Activated naive CD8-positive, alpha-beta T cell treated with anti-CD3 and anti-CD28 coated beads, Interleukin-2, amount 50 U/mL, for 16 hours (primary cell): ENCODE measurements around the gene LINGO1.

Source experiments
- DNase-seq: peaks from one replicate; pipeline ENCODE4 v3.0.0-alpha.2; 2020; ENCODE audit warnings: low read depth, low spot score

Gene LINGO1

DNA sequence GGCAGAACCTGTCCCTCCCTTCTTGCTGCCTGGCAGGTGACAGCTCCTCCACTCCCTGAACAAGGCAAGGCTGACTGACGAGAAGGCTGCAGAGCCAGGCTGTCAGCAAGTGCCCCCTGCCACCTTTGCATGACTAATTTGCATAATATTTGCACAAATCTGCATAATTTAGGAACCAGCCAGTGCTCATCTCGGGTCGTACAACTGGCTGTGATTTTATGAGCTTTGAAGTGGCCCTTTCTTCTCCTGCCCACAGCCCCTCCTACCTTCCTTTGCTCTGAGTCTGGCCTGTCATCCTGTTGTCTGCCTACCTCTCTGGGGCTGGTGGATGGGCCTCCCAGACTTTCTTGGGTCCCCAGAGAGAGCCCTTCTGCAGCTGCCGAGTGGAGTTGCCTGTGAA lies 58.9 kb downstream of the LINGO1 start:
- no peak for DNase-seq

DNA sequence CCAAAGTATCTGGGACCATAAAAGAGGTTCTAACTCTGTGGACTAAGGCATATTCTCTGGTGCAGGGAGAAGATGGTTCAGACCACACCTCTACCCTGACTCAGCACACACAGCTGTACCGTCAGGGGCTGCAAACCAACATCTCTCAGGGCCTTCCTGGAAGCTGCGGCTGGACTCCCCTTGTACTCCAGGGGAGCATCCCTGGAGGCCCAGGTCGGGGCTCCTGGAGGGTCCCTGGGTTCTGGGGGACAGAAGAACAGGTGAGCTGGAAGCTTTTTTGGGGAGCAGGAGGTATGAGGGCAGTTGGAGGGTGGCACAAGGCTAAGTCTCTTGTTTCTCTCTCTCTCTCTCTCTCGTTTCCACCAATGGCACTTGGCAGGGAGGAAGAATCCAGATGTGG lies 60.5 kb downstream of the LINGO1 start:
- no peak for DNase-seq

DNA sequence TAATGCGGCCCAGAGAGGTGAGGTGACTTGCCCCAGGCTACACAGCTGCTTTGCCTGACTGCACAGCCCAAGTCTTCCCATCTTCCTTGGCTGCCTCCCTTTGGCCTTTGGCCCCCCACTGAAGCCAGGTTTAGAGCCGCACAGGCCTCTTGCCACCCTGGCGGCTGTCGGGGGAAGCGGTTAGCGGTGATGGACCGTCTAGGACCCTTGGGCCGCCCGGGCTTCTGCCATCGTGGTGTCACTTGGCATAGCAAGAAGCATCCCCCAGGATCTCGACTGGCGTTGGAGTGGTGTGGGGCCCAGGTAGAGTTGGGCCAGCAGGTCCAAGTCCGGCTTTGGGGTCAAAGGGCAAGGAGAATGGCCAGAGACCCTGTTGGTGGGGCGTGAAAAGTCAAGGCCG lies 61.0 kb downstream of the LINGO1 start:
- DNase-seq: no peak

DNA sequence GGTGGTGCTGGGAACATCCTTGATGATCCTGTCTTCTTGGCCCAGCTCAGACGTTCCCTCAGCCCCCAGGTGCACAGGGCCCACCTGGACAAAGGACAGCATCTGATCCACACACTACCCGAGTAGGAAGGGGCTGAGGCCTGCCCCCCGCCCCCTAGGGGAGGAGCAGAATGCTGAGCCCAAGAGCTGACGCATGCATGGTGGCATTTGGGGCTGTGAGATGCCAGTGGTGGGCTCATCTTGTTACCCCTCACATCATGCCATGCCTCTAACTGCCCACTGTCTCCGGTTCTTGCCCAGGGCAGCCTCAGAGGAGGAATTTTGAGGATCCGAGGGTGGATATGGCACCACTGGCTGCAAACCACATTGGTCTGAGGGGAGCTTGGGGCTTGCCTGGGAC lies 61.5 kb downstream of the LINGO1 start:
- no peak for DNase-seq

DNA sequence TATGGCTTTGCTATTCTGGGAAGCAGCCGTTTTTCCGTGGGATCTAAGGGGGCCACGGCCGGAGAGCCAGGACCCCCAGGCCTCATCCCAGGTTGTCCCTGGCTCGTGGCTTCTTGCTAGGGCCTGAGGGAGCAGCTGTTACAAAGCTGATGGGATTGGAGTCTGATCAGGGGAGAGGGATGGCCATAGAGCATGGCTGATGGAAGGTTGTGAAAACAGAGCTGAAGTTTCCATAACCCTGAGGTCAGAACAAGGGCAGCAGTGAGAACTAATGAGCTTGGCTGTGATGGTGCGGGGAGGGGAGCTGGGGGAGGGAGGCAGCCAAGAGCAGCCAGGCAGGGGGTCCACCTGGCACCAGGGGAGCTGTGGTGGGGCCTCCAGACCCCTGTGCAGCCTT lies 63.0 kb downstream of the LINGO1 start:
- no peak for DNase-seq

DNA sequence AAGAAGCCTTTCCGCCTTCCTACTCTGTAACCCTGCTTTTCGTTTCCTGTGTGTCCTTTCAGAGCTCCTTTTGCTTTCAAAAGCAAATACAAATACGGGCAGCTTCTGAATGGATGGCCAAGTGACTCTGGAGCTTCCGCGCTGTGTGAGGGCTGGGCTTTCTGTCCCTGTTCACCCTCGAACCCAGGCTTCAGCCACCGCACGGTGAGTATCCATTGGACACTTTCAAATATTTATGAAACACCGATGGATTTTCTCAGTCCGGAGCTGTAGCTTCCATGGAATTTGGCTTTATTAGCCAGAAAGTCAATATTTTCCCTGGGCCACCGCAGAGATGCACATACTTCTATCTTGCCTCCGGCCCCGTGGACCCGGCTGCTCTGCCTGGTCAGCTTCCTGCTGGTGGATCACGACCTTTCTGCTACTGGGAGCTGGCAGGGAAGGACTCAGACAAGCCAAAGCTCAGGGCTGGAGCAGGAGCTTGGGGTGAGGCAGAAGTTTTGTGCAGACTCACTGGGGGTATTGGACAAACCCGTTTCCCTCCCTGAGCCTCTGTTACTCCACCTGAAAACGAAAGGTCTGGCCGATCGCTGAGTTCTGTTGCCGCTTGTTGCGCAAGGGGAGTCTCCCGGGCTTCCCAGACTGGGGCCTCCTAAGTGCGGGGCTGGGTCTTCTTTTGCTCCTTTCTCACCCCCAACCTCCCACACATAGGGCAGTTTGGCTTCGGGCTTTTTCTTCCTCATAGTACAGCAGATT lies 63.6 kb downstream of the LINGO1 start:
- DNase-seq: no peak

DNA sequence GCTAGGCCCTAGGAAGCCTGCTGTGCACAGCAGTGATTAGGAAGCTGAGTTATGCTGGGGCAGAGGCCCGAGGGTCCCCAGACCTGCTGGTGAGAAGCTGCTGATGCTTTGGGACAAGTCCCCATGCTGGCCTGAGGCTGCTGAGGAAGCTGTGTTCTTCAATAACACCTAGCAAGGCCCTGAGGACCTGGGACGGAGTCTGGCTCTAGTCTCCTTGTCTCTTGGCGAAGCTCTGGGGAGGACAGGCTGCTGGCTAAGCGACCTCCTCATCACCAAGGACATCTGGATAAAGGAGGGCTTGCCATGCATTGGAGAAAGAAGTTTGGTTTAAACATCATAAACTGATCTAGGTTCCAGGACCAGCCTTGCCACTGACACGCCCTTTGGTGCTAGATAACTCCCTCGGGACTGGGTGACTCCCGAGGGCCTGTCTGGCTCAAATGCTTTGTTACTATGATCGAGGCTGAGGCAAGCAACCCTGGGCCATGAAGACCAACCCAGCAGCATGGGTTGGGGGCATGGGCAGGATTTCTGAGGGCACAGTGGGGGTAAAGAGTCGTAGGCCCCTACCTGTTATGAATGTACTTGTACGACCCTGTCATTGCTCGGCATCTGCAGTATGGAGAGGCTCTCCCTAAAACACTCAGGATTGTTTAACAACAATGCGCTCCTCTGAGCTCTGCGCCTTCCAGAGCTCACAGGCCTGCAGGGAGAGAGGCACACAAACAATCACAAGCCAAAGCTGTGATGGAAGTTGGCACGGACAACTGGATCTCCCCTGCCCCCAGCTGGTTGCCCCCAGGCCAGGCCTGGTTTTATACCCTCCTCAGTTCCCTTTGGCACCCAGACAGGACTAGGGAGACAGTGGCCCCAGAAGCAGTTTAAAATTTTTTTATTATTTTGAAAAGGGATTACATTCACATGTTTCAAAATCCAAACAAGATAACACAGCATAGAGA lies 64.4 kb downstream of the LINGO1 start:
- DNase-seq: no peak

DNA sequence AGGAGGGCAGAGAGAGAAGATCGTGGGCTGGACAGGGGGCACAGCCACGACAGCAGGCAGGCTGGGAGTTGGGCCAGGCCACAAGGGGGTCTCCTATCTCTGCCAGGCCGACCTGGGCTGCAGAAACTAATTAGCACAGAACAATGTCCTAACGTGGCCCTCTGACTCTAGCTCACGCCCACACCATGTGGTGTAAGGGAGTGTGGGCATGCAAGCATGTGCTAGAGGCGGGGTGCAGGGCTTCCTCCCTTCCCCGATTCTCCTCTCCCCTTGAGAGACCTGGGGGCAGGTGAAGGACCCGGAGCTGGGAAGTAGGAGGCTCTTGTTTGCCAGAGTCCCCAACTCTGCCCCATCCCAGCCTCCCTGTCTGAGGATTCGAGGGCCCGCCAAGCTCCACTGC lies 65.5 kb downstream of the LINGO1 start:
- DNase-seq: no peak

DNA sequence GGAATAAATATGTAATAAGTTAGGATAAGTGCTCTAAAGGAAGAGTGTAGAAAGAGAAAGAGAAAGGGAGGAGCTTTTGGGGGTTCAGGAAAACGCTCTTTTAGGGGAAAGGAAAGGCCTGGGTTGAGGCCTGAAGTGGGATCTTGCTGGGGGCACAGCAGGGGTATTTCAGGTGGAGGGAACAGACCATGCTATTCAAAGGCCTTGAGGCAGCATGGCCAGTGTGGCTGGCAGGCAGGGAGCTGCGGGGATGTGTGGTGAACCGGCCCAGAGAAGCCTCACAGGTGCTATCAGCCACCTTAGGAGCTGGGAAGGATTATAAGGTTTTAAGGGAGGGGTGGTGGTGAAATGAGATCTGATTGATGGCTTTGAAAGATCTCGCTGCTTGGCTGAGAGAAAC lies 66.6 kb downstream of the LINGO1 start:
- DNase-seq: no peak

DNA sequence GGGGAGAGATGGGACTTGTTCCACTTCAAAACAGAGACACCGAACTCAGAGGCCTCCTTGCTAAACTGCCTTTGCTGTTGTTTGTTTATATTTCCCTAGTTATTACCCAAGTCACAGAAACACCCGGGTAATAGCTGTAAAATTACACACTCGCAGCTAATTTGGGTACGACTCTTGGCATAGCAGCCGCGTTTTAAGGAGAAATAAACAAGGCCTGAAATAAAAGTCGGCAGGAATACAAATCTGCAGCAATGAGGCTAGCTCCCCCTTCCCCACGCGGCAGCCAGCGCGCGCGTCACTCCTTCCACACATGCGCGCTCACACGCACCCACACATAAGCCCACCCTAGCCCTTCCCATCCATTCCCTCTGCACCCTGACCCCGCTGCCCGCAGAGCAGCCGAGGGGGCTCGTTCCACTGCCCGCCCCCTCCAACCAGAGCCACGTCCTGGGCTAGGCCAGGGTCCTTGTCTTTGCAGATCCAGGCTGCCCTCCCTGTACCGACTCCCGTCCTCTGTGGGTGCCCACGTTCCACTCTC lies 67.3 kb downstream of the LINGO1 start:
- DNase-seq: no peak

DNA sequence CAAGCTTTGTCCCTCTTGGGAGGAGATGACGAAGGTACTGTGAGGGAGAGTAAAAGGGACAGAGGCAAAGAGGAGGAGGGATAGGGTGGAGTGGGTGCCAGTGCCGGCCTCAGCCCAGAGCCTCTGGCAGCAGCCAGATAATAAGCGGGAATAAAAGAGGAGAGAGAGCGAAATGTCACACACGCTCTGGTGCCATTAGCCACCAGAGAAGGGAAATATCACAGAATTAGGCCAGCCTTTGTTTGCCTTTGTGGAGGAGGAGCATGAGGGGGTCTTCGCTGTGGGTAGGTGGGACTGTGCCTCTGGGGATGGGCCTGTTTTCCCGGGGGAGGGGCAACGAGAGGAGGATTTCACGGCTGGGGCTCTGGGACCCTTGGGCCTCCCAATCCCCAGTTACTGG lies 67.8 kb downstream of the LINGO1 start:
- DNase-seq: no peak

DNA sequence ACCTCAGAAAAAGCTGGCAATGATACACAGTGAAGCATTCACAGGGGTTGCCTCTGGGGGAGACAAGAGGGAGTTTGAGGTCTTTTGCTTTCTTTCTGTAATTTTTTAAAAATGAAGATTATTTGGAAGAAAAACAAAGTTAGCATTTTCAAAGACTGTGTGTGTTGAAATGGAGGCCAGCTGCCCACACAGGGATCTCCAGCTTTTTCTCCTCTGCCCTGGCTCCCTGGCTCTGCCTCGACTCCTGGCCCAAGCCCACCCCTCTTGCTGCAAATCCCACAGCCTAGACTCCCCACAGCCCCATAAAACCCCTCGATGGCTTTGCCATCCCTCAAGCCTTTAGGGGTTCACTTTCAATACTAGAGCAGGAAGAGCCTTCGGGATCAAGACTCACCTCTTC lies 68.4 kb downstream of the LINGO1 start:
- no peak for DNase-seq

DNA sequence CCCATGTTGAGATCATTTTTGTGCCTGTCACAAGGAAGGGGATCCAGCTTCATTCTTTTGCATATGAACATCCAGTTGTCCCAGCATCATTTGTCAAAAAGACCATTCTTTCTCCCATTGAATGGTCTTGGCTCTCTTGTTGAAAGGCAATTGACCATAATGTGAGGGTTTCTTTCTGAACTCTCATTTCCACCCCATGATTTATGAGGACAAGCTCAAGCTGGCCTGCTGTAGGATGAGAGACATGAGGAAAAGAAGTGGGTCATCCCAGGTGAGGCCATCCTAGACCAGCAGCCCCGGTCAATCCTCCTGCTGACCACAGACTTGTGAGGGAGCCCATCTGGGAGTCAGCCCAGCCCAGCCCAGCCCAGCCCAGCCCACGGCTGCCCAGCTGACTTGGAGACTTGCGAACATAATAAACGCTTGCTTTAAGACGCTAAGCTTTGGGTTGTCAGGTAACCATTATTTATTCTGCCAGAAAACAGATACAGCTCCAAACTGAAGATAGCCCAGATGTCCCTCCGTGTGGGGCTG lies 69.0 kb downstream of the LINGO1 start:
- no peak for DNase-seq
